Kidney glomerular epithelial cell (primary cell): ENCODE measurements around the gene IZUMO1.

Source experiments
- DNase-seq: peaks from one replicate; lab custom pipeline; 2025; lab: John Stamatoyannopoulos, UW

Gene IZUMO1

DNA sequence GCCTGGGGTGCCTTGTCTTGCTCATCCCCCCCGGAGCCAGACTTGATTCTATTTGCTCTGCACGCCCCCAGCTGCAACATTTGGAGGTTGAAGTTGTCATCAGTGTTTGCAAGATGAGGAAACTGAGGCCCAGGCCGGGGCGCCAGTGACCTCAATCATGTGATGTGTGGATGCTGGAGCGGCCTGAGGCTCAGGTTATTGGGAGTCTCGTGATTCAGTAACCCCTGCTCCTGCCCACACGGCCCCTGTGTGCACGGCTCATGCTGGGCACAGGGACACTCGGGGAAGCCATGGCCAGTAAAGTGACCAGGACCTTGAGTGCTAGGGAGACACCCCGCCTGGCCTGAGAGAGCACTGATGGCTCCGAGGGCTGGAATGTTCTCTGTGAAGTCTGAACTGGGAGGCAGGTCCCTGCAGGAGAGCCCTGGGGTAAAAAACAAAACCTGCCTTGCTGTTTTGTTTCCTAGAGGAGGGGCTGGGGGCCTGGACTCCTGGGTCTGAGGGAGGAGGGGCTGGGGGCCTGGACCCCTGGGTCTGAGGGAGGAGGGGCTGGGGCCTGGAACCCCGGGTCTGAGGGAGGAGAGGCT, 10.5 kb upstream of the IZUMO1 start:
- DNase-seq: no peak

- DNase-seq: no peak
Observed at GRCh38 chr19:48756686-48757085, 10.0 kb upstream of the IZUMO1 start.

DNA sequence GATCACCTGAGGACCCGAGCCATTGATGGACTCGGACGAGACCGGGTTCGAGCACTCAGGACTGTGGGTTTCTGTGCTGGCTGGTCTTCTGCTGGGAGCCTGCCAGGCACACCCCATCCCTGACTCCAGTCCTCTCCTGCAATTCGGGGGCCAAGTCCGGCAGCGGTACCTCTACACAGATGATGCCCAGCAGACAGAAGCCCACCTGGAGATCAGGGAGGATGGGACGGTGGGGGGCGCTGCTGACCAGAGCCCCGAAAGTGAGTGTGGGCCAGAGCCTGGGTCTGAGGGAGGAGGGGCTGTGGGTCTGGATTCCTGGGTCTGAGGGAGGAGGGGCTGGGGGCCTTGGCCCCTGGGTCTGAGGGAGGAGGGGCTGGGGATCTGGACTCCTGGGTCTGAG, 9.5 kb upstream of the IZUMO1 start:
- no peak for DNase-seq

GRCh38 chr19:48755787-48756186, 9.1 kb upstream of the IZUMO1 start:
- no peak for DNase-seq

- DNase-seq: no peak
Observed at GRCh38 chr19:48755084-48755641, 8.5 kb upstream of the IZUMO1 start, which contains the start of gene FGF21. FGF21 (plus strand) TSS chr19:48755524; CDS start chr19:48756237, 713 bp downstream.

DNA sequence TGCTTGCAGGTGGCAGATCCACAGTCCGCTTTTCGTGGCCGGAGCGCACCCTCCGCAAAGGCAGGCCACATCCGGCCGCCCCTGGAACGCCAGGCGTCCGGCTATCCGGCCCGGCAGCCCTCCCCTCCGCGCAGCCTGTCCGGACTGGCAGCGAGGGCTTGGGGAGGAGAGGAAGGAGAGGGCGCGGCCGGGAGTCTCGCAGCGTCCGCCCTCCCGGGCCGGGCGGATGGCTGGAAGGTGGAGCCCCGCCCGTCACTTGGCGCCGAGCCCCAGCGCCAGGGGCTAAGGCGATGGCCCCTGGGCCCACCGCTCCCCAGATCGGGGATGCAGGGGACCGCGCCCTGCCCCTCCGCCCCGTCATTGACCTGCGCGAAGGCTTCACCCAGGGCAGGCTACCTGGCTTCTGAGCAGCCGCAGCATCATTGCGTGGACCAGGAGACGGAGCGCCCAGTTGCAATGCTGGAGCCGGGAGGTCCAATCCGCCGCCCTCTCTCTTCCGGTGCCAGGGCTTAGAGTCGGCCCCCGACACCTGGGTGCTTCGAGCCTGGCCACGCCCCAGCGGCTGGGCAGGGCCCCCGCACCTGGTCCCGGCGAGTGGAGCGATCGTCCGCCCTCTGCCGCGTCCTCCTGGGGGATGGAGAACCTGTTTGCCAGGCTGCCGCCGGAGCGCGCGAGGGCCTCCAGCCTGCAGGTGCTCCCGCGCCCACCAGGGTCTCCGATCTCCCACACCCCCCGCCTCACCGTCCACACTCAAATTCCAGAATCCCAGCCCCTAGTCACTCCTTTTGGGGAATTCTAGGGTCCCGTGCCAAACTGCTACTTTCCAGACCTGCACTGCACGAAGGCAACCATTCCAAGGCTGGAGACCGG, 6.0 kb upstream of the IZUMO1 start, which contains the start of gene FUT1:
Gene FUT1 (minus strand): TSS at position 146 of the 870 bp plus-strand sequence. CDS start 1,360 bp downstream, outside the sequence.
- DNase-seq: peak; percentile 20

GRCh38 chr19:48751845-48752495, 5.3 kb upstream of the IZUMO1 start:
- DNase-seq: no peak

DNA sequence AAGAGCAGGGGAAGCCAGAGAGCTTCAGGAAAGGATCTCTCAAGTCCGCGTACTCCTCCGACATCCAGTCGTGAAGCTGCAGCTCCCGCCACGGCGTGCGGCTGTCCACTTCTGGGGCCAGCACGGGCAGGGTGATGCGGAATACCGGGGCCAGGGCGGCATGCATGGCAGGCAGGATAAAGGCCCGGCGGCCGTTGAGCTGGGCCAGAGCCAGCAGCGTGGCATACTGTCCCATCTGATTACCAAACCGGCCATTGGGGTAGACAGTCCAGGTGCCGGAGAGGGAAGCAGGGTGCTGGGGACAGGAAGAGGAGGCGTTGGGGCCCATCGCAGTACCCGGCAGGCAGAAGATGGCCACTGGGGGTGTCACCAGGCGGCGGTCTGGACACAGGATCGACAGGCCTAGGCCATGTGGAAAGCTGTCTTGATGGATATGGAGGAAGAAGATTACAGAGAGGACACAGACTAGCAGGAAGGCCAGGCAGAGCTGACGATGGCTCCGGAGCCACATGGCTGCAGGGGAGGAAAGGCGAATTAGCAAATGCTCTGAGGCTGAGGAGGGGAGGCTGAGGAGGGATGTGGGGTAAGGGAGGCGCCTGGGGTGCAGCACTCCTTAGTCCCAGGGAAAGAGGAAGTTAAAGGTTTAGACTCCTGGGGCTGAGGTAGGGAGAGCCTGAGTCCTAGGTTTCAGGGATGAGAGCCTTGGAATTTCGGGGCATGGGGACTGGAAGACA, 4.2 kb upstream of the IZUMO1 start:
- no peak for DNase-seq

DNA sequence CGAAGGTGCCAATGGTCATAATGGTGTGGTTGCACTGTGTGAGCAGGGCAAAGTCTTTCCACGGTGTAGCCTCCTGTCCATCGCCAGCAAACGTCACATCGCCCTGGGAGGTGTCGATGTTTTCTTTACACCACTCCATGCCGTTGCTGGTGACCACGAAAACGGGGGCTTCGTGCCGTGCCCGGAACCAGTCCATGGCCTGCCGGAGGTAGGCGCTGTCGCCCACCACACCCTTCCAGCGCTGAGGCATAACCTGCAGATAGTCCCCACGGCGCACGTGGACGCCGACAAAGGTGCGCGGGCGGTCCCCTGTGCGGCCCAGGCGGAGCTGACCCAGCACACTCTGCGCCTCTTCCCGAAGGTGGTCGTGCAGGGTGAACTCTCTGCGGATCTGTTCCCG, 3.6 kb upstream of the IZUMO1 start:
- DNase-seq: no peak

DNA sequence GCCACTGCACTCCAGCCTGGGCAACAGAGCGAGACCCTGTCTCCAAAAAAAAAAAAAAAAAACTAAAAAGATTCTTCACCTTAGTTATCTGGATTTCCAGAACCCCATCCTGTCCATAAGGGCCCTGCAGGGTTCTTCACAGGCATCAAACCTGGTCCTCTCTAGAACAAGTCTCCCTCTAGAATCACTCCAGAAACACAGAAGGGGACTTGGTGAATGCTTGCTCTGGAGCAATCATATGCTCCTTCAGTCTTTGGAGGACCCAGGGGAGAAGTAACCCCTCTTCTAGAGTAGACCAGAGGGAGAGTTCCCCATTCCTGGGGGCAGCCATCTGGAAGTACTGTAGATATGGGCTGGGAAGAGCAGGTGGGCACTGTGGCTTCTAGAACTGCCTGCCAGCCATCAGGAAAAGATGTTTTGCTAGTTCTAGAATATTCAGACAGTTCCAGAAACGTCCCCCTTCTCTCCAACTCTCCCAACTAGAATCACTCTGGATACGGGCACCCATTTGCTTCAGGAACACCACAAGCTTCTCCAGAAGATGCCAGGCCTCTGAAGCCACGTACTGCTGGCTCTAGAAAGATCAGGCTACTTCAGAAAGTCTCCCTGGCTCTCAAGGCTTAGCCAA, 3.0 kb upstream of the IZUMO1 start:
- DNase-seq: no peak

- no peak for DNase-seq
Observed at GRCh38 chr19:48746110-48746509, 599 bp downstream of the IZUMO1 start.

- DNase-seq: peak; percentile 27
Observed at GRCh38 chr19:48745208-48745995, 1.3 kb downstream of the IZUMO1 start.

GRCh38 chr19:48742096-48742495, 4.6 kb downstream of the IZUMO1 start:
- no peak for DNase-seq

DNA sequence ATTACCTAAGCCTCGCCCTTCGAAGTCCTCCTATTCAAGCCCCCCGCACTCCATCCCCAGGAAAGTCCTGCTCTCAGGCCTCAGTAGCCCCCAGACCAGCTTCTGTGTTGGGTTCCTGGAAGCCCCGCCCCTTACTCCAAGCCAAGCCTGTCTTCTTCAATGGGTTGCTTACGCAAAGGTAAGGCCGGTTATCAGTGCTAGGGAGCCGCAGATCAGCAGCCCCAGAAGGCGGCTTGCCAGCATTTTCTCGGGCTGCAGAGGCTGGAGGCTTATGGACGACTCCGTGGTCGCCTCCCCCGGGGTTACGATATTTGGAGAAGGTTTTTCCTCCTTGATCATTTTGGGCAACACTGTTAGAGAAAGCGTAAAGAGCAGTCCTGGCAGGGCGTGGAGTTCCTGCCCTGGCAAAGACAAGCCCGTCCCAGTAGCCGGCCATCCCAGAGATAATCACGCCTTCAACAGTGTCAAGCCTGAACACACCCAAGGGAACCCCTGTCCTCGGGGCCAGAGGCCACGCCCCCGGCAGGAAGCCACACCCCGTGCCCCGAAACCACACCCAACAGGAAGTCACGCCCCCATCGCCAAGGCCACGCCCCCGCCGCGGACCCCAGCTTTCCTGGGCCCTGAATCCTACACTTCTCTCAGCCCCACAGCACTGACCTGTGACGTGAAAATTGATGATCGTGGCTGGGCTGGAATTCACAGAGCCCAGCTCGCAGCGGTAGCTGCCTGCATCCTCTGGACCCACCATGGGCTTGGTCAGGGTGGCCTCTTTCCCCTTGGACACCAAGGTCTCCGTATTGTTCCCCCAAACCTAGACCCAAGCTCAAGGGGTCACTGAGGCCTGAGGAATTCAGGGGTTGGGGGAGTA, 5.3 kb downstream of the IZUMO1 start:
- no peak for DNase-seq

- DNase-seq: no peak
Observed at GRCh38 chr19:48740164-48740972, 6.3 kb downstream of the IZUMO1 start, which contains the start of gene RASIP1. RASIP1 (minus strand) TSS chr19:48740610; CDS start chr19:48740282, 328 bp downstream.

DNA sequence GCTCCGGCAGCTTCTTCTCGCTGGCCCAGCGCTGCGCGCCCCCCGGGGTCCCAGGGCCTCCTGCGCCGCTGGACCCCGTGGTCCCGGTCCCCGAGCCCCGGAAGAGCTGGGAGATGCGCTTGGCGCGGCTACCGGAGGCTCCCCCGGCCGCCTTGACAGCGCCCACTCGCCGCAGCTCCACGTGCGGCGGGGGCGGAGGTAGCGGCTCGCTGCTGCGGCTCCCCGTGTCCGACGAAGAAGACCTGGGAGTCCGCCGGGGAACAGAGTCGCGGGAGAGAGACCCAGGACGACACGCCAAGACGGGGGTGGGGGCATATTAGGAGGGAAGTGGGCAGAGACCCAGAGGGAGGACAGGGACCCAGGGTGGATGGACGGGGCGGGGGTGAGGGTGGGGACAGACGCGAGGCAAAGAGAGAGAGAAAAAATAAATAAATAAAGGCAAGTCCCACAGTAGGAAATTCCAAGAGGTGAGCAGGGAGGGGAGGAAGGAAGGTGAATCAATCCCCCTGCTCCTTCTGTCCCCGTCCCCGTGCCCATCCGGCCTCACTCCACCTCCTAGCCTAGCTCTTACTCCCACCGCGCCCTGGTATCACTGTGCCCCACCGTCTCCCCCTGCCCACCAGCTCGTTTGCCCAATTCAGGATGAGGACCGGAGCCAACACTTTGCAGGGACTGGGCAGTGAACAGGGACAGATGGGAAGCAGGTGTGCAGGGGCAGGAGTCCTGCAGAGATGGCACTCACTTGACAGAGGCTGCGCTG, 7.1 kb downstream of the IZUMO1 start:
- DNase-seq: no peak

DNA sequence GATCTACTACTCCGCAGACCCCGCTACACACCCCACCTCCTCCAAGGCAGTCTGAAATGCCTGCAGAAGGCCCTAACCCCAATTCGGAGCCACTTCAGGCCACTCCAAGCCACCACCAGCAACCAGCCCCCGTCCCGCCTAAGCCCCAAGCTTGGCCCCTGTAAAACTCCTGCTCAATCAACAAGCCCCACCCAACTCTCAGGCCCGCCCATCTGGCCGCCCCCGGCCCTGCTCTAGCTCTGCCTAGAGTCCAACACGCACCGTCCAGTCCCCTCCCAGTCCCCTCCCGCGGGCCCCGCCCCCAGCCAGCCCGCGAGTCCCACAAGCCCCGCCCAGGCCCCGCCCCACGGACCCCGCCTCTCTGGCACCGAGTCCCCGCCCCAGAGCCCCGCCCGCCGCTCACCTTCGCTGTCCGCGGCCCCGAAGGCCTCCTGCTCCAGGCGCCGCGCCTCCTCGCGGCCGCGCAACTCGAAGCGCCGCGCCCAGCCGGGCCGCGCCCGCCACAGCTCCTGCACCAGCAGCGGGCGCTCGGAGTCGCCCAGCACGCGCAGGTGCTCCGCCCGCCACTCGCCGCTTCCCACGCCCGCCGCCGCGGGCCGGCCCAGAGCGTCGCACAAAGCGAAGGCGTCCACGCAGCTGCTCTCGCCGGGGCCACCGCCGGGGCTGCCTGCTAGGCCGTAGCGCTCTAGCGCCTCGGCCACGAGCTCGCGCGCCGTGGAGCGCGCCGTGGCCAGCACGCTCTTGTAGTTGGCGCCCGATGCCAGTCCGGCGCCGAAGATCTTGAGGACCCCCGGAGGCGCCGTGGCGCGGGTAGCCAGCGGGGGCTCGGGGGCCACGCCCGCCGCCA, 7.9 kb downstream of the IZUMO1 start:
- DNase-seq: peak; percentile 59
